Middle frontal gyrus (tissue), 1 donor: Measurements from ENCODE around the gene HPS3.
"Not testable (repeated sequence)": the region's sequence is repeated elsewhere in the genome, so short reads cannot be mapped to it uniquely, and the experiment has no call there.

Experiments used
- DNase-seq: peaks from one replicate; pipeline ENCODE4 v3.0.0-alpha.2; 2015; ENCODE audit warnings: low spot score; ENCODE audit errors: extremely low spot score

Gene HPS3, protein sequence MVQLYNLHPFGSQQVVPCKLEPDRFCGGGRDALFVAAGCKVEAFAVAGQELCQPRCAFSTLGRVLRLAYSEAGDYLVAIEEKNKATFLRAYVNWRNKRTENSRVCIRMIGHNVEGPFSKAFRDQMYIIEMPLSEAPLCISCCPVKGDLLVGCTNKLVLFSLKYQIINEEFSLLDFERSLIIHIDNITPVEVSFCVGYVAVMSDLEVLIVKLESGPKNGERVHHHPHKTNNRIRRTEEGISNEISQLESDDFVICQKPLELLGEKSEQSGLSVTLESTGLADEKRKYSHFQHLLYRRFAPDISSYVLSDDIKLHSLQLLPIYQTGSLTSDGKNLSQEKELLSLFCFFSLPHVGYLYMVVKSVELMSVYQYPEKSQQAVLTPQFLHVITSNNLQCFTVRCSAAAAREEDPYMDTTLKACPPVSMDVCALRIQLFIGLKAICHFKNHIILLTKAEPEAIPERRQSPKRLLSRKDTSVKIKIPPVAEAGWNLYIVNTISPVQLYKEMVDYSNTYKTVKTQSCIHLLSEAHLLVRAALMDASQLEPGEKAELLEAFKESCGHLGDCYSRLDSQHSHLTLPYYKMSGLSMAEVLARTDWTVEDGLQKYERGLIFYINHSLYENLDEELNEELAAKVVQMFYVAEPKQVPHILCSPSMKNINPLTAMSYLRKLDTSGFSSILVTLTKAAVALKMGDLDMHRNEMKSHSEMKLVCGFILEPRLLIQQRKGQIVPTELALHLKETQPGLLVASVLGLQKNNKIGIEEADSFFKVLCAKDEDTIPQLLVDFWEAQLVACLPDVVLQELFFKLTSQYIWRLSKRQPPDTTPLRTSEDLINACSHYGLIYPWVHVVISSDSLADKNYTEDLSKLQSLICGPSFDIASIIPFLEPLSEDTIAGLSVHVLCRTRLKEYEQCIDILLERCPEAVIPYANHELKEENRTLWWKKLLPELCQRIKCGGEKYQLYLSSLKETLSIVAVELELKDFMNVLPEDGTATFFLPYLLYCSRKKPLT

DNA sequence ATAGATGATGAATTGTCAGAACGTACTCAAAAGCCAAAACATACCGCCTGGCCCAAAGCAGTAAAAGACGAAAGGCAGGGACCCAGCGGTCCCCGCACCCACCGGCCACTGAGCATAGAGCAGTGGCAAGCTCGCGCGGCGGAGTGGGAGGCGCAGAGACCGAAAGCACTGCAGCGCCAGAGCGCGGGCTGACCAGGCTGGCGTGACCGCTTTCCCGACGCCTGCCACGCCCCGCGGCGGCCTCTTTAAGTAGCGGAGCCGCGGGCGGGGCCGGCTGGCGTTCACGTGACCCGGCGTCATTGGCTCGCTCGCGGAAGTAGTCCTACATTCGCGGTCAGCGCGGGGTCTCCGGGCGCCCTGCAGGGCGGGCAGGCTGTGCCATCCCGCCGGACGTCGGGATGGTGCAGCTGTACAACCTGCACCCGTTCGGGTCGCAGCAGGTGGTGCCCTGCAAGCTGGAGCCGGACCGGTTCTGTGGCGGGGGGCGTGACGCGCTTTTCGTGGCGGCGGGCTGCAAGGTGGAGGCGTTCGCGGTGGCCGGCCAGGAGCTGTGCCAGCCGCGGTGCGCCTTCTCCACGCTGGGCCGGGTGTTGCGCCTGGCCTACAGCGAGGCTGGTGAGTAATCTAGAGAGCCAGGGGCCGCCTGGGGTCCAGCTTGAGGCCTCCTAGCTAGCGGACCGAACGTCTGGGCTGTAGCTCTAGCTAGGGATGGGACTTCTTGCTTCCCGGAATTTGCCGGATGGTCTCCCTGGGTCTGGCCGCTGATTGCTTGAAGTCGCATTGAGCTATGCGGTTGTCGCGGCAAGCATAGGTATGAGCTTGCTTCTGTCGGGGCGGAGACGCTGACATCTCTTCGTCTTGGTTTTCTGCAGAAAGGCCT lies at the start of gene HPS3:
Gene HPS3 (plus strand): TSS at position 313 of the 880 bp plus-strand sequence. CDS start 86 bp downstream, at position 399.
- DNase-seq, result peak; percentile 76

DNA sequence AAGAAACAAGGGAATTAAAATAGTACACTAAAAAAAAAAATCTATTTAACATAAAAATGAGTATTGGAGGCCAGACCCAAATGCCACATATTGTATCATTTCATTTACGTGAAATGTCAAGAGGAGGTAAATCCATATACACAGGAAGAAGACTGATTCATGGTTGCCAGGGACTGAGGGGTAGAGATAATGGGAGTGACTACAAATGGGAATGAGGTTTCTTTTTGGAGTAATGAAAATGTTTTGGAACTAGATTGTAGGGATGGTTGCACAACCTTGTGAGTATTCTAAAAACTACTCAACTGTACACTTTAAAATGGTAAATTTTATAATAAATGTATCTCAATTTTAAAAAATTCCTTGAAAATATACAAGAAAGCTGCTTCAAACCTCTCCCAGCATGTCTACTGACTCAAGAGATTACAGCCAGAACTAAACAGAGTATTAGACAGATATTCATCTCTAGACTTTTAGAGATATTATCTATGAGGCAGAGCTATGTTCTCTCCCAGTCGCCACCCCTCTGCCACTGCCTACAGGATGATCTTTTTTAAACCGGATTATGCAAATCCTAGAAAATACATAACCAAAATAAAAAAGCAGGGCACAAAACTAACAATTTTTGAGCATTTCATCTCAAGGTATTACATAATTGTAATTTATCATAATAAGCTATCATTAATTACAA lies 49.3 kb upstream of the HPS3 start:
- DNase-seq, result no peak

DNA sequence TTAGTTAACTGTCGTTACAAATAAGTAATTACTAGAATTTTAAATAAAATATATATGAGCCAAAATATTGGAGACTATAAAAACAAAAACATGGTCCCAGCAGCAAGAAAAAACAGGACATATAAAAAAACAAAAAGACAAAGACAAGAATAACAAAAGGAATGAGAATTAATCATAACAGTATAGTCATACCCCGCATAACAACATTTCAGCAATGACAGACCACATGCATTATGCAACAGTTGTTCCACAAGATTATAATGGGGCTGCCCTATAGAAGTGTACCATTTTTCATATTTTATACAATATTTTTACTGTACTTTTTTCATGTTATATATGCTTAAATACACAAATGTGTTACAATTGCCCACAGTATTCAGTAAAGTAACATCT lies 48.7 kb upstream of the HPS3 start:
- no peak for DNase-seq

DNA sequence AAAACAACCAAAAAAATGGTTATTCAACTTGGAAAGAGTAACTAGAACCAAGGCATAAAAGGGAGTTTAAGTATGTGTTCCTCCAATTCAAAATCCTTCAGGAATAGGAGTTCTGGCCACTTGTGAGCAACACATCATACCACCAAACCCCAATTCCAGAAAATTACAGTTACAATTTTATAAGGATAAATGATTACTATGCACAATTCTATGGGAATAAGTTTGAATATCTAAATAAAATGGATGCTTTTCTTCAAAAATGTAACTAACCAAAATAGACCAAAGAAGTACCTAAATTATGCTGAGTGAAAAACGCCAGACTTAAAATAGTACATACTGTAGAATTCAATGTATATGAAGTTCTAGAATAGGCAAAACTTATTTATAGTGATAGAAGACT lies 47.7 kb upstream of the HPS3 start:
- no peak for DNase-seq

DNA sequence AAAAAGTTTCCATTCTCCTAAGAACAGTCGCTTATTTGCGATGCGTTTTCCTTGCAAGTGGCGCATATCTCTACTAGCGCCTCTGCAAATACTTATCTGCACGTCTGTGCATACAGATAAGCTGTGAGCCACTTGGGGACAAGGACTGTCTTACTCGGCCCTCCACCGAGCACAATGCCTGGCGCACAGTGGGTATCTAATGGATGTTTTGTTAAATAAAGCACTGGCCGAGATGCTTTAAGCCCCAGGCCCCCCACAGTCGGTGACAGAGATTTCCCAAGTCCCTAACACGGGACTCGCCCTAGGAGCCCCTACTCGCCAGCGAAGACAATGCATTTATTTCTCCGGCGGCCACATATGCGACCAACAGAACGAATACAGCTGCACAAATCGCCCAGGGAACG lies 43.6 kb upstream of the HPS3 start:
- no peak for DNase-seq

DNA sequence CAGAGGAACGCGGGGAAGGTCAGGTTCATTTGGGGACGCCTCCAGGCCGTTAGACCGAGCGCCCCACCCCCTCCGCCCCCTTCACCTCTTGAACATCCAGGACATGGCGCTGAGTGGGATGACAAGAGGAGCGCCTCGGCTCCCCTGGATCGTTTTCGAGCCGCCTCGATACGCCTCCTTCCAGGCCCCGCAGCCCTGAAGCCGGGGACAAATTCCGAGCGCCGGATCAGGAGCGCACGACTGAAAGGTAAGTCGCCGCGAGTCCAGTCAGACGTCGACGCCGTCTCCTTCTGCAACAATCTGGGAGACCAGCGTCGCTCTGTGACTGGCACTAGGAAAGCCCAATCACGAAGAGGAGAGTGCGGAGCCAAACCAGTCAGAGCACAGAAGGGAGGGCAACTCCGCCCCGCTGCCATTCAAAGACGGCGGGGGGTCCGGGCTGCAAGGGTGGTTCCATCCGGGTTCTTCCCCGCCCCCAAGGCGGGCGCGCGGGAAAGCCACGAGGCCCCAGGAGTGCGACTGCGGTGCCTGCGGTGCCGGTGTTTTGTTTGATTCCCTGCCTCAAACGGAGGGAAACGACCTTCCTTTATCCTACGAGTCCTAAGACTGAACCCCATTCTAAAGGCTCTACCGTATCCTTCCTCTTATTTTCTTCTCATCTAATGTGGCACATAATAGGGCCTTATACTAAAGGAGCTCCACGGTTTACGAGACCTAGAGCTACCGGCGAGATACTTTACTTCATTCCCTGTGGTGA lies 43.0 kb upstream of the HPS3 start, which contains the start of gene HLTF:
Gene HLTF (minus strand): TSS at position 302 of the 757 bp plus-strand sequence. CDS start 197 bp downstream, at position 105.
- peak; percentile 96 for DNase-seq

DNA sequence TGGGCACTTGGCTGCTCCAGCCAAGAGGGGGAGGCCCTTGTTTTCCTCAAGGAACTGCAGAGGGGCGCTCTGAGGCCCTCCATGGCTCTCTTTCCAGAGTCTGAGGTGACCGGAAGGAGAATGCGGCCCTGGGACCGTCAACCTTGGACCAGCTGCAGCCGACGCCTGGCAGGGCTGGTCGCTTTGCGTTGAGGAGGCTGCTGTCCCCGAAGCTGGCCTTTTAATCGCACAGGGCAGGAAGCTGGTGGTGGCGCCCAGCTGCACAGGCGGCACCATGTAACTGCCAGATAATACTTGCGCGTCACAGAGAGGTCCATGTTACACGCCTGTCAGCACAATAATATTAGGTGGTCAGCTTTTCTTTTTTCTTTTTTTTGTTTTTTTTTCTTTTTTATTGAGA lies 42.2 kb upstream of the HPS3 start:
- DNase-seq, result no peak

DNA sequence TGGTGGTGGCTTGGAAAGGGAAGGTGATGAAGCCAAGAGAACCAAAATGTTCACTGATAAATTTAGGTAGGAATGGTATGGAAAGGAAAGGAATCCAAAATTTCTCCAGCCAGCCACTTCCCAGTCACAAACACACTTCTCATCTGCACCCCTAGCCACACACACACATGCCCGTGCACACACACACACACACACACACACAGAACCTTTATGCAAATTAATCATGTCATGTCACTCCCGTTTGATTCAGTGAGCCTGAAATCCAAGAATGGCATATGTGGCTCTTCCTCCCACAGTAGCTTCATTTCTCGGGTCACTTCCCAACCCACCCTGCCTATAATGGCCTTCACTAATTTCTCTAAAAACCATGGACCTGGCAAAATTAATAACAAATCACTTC lies 40.0 kb upstream of the HPS3 start:
- DNase-seq, result no peak

DNA sequence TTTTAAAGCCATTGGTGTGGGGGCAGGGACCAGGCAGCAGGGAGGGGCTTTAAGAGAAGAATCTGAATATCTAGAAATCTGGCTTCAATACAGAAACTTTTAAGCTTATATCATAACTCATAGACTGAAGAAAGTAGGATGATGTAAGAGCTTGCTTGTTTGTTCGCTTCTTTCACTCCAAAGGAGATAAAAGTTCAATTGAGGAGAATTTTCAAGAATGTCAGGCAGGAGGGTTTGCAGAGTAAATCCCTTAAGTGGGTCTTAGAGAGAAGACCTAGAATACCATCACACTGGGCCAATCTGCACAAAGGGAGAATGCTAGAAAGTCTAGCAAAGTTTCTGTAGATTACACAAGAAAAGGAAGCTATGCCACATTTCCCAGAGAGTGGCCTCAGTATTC lies 39.0 kb upstream of the HPS3 start:
- DNase-seq, result no peak

DNA sequence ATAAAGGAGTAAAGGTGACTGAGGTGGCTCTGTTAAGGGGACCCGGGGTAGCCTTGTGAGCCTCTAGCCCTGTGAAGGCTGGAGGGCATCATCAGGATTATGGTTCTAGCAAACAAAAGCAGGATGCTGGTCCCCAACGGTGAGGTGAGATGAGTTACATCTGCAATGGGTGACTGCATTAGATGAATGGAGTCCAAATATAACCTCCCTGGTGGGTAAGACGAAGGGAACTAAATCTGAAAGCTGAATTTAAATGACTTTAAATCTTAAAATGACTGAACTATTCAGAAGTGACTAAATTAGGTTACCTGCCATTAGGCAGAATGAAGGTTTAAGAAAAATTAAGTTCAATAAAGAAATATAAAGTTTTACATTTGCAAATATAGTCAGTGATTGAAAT lies 38.5 kb upstream of the HPS3 start:
- no peak for DNase-seq

DNA sequence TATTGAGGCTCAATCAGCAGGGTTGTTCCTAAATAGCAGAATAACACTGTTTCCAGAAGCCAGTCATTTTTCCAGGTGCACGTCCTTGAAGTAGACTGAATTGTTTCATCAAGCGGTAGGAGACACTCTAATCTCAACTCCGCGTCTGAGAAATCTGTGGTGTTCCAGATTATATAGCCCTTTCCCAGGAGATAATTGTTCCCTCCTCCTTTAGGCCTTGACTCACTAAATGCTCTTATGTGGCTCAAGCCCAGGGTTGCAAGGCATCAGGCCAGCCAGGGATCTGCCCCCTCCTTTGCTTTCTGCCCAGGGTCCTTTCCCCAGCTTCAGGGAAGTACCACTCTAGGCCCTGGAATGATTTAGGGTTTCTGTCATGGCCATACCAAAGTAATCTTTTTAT lies 37.5 kb upstream of the HPS3 start:
- no peak for DNase-seq

DNA sequence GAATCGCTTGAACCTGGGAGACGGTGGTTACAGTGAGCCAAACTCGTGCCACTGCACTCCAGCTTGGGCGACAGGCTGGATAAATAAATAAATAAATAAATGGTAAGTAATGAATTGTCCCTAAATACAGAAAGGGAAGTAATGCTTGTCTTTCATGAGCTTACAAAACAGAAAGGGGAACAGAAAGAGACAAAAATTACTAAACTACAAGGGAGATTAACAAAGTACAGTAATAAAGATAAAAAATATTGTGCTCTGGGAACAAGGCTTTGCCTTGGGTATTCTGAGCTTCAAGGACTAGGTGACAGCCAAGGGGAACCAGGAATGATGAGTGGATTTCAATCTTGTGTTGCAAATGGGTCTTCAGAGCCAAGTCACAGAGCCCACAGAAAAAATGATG lies 34.0 kb upstream of the HPS3 start:
- DNase-seq, result no peak

DNA sequence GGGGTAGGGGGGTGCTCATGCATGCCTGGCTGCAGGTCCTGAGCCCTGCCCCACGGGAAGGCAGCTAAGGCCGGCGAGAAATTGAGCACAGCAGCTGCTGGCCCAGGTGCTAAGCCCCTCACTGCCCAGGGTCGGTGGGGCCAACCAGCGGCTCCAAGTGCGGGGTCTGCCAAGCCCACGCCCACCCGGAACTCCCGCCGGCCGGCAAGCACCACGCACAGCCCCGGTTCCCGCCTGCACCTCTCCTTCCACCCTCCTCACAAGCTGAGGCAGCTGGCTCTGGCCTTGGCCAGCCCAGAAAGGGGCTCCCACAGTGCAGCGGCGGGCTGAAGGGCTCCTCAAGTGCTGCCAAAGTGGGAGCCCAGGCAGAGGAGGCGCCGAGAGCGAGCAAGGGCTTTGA lies 31.5 kb upstream of the HPS3 start:
- DNase-seq, result not testable (repeated sequence)

DNA sequence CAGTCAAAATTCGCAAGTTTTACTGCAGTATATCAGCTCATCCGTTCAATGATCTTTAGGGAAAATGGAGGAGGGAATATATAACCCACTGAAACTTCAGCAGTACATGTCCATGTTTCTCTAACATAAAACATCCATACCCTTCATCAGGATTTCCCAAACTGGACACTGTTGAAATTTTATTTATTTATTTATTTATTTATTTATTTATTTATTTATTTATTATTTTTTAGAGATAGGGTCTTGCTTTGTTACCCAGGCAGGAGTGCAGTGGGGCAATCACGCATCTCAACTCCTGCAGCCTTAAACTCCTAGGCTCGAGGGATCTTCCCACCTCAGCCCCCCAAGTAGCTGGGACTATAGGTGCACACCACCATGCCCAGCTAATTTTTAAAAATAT lies 28.3 kb upstream of the HPS3 start:
- DNase-seq, result no peak

DNA sequence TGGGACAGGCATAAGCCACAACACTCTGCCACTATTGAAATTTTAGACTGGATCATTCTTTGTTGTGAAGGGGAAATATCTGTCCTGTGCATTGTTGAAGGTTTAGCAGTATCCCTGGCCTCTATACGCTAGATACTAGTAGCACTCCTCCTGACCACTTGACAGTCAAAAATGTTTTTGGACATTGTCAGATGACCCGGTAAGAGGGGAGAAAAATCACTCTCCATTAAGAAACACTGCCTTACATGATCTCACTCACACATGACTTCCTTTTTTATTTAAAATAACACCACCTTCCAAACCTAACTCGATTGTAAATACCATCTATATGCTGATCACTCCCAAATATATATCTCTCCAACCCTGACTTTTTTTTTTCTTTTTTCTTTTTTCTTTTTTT lies 27.8 kb upstream of the HPS3 start:
- DNase-seq, result no peak

DNA sequence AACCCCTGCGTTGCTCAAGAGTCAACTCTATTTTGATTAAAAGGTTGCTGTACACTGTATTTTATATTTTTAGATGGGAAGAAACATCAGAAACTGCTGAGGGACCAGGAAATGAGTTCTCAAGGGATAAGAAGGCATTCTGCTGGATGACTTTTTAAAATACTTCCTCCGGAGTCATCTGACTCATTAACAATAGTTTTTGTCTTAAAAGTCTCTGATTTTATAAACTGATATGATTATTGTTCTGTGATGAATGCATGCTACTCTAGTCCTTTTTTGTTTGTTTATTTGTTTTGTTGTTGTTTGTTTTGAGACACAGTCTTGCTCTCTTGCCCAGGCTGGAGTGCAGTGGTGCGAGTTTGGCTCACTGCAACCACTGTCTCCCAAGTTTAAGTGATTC lies 25.0 kb upstream of the HPS3 start:
- DNase-seq, result no peak

DNA sequence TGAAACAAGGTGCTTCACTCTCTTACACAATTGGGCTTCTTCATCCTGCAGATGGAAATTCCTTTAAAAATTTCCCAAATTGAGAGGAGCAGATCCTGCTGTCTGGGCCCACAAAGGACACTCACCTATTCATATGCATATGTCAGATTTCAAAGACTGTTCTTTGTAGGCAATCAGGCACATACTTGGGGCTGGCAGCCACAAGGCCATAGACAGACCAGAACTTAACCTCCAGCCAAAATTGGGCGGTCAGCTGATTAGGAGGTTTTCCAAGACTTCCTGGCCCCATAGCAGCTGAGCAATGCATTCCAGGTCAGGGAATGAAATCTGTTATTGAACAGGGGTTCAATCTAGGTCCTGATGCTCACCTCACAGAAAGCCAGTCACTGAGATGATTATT lies 15.0 kb upstream of the HPS3 start:
- DNase-seq, result no peak

DNA sequence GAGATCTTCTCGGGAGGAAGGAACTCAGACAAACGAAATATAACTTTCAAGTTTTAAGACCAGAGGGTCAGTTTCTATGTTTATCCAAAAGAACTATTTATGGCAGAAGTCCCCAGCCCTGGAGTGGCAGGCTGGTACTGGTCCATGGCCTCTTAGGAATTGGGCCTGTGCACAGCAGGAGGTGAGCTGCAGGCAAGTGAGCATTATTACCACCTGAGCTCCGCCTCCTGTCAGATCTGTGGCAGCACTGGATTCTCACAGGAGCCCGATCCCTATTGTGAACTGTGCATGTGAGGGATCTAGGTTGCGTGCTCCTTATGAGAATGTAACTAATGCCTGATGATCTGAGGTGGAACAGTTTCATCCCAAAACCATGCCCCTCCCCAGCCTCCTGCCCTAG lies 14.3 kb upstream of the HPS3 start:
- DNase-seq, result no peak

DNA sequence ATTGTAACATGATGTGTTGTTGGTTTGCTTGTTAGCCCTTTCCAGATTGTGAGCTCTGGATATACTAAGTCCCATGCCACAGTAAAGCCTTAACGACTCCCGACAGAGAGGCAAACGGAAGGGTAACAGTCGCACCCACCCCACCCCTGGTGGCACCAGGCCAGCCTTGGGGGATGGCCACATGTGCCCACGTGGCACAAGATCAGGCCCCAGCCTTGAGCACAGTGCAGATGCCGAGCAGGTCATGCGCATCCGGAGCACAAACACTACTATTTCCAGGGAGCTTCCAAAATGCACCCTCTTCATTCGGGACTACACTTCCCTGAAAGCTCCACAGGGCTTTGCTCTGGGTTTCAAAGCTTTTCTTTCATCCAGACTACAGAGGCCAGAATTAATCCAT lies 10.7 kb upstream of the HPS3 start:
- DNase-seq, result no peak

DNA sequence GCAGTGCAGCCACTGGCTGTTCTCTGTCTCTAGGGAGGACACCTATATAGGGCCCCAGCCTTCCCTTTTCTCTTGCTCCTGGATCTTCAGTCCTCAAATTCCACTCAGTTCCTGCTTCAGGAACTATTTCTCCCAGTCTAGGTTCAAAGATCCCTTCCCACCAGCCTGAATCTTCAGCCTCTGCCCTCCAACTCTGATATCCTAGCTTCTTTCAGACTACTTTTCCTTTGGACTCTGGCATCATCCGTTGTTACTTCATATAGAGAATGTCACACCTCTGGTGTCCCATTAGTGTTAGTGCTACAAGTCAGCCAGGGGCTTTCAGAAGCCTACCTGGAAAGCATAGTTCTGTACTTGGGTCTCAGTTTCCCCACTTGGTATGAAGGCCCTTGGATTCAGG lies 10.0 kb upstream of the HPS3 start:
- DNase-seq, result no peak
